Glomerular endothelial cell (primary cell): ENCODE data around the gene PBOV1. TPM values are rescaled to one million over a fixed set of nuclear protein-coding genes. Genes with fewer than 3 reads are reported as not detected.

Source experiments
- DNase-seq: peaks from one replicate; pipeline ENCODE4 v3.0.0-alpha.2; 2011; ENCODE audit warnings: low read depth, low spot score; ENCODE audit errors: extremely low read depth
- total RNA-seq: library from RNA; depleted of rRNA; stranded (reverse); fragments of >200 nt; gene quantifications from 2 replicates; pipeline ENCODE4 v1.2.3, GENCODE V29; 2015

Gene PBOV1
- total RNA-seq, result not detected in 2 replicates

GRCh38 chr6:138218449-138218848 lies at the start of gene PBOV1:
TSS of gene PBOV1 (minus strand) at chr6:138218491. CDS start at chr6:138218395, 96 bp downstream.
- no peak for DNase-seq

- no peak for DNase-seq
These were observed 47.8 kb upstream of the PBOV1 start for GRCh38 chr6:138266095-138266494.

GRCh38 chr6:138264372-138264880 lies 46.1 kb upstream of the PBOV1 start:
- no peak for DNase-seq

GRCh38 chr6:138263963-138264362 lies 45.7 kb upstream of the PBOV1 start:
- DNase-seq, result no peak

- no peak for DNase-seq
These were observed 43.0 kb upstream of the PBOV1 start for GRCh38 chr6:138261116-138261780.

- no peak for DNase-seq
These were observed 40.7 kb upstream of the PBOV1 start for GRCh38 chr6:138258991-138259390.

GRCh38 chr6:138258197-138258596 lies 39.9 kb upstream of the PBOV1 start:
- no peak for DNase-seq

GRCh38 chr6:138257638-138258040 lies 39.3 kb upstream of the PBOV1 start:
- no peak for DNase-seq

- no peak for DNase-seq
These were observed 37.2 kb upstream of the PBOV1 start for GRCh38 chr6:138255443-138255842.

- DNase-seq, result no peak
These were observed 35.4 kb upstream of the PBOV1 start for GRCh38 chr6:138253731-138254130.

GRCh38 chr6:138250513-138251247 lies 32.4 kb upstream of the PBOV1 start:
- DNase-seq, result peak; percentile 10

- no peak for DNase-seq
These were observed 31.8 kb upstream of the PBOV1 start for GRCh38 chr6:138250053-138250452.

GRCh38 chr6:138248878-138249277 lies 30.6 kb upstream of the PBOV1 start:
- no peak for DNase-seq

GRCh38 chr6:138248011-138248410 lies 29.7 kb upstream of the PBOV1 start:
- DNase-seq, result no peak

GRCh38 chr6:138246650-138247440 lies 28.6 kb upstream of the PBOV1 start:
- no peak for DNase-seq

GRCh38 chr6:138245751-138246150 lies 27.5 kb upstream of the PBOV1 start:
- no peak for DNase-seq

GRCh38 chr6:138242987-138243592 lies 24.8 kb upstream of the PBOV1 start:
- no peak for DNase-seq

GRCh38 chr6:138241934-138242333 lies 23.6 kb upstream of the PBOV1 start:
- DNase-seq, result no peak

- DNase-seq, result no peak
These were observed 23.1 kb upstream of the PBOV1 start for GRCh38 chr6:138241381-138241780.

- no peak for DNase-seq
These were observed 22.4 kb upstream of the PBOV1 start for GRCh38 chr6:138240476-138241245.
